ENCODE measurements around the gene SKOR1.

DNA sequence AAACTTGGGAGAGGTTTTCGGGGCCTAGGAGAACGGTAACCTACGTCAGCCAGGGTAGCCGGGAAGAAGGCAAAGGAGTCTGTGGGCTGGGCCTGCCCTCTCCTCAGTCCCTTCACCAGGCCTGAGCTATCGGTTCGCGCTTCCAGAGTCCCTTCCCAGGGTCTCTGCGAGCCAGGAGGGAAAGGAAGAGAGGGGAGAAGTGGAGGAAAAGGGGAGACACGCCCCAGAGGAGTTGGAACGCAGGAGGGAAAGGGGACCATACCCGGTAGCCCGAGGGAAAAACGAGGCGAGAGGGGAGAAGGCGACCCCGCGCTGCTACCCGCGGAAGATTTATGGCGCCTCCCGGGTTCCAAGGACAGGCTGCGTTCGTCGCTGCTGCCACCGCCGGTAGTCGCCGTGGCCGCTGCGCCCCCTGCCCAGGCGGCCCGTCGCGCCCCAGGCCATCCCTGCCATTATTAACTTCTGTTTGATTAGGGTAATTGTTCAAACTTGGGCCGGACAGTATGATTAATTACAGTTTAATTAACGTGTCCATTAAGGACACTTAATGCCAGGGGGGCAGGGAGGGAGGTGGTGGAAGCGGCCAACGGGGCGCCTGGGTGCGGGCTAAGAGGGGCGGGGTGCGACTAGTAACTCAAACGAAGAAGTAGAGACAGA, 3.4 kb upstream of the SKOR1 start:
- TF ChIP-seq, protein P1, sequence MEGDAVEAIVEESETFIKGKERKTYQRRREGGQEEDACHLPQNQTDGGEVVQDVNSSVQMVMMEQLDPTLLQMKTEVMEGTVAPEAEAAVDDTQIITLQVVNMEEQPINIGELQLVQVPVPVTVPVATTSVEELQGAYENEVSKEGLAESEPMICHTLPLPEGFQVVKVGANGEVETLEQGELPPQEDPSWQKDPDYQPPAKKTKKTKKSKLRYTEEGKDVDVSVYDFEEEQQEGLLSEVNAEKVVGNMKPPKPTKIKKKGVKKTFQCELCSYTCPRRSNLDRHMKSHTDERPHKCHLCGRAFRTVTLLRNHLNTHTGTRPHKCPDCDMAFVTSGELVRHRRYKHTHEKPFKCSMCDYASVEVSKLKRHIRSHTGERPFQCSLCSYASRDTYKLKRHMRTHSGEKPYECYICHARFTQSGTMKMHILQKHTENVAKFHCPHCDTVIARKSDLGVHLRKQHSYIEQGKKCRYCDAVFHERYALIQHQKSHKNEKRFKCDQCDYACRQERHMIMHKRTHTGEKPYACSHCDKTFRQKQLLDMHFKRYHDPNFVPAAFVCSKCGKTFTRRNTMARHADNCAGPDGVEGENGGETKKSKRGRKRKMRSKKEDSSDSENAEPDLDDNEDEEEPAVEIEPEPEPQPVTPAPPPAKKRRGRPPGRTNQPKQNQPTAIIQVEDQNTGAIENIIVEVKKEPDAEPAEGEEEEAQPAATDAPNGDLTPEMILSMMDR (IDR thresholded peaks at IDR 0.05; ENCODE audit: borderline replicate concordance, extremely low read depth, low read length, poor library complexity, severe bottlenecking): no peak
- TF ChIP-seq EZH2 (IDR thresholded peaks at IDR 0.05; ENCODE audit: borderline replicate concordance, low read depth, low read length, severe bottlenecking): no peak
